ENCODE data around the gene RSU1. TPM values are rescaled to one million over a fixed set of nuclear protein-coding genes. Genes with fewer than 3 reads are reported as not detected.

Gene RSU1
- polyA plus RNA-seq, 3 donors: 45.7 to 111 (median 100) TPM

- Mint-ChIP-seq H3K27me3 (ENCODE audit: low read depth in 3 of 3) (peaks cover 6 to 11% (median 8%) of the 10 kb centered on the region in 3 donors), H3K9me3 (peaks cover 0 to 8% (median 6%) of the 10 kb centered on the region in 7 donors), H3K27ac (peak overlapping the region in 1 of 7 donors; percentile 75), H3K4me3 (peak overlapping the region in 1 of 2 donors; percentile 13), H3K36me3 (no peaks in the 10 kb centered on the region), H3K4me1 (peaks cover 5% of the 10 kb centered on the region)
- no peak overlapping the region for H2AFZ ChIP-seq (ENCODE audit: insufficient read depth, low read depth, low read length, poor library complexity, severe bottlenecking)
- no peaks in the 10 kb centered on the region for H4K20me1 ChIP-seq (ENCODE audit: insufficient read depth, low read length)
- H3K27ac ChIP-seq (ENCODE audit: low read depth in 1 of 2, low read length in 2 of 2): no peak overlapping the region
- H3K4me1 ChIP-seq (ENCODE audit: control insufficient read depth in 1 of 2, insufficient read depth in 2 of 2, low read length in 2 of 2): no peaks in the 10 kb centered on the region
- WGBS (ENCODE audit: insufficient coverage): 4% methylated on average over 3 of the region's 7 CpGs
- H3K36me3 ChIP-seq (replicated peaks in 1 of 2; ENCODE audit: control insufficient read depth in 1 of 2, insufficient read depth in 2 of 2, low read length in 2 of 2): no peaks in the 10 kb centered on the region
- H3K9ac ChIP-seq (ENCODE audit: insufficient read depth, low read length, poor library complexity, severe bottlenecking): no peak overlapping the region
- no peak for DNase-seq
- peaks cover 0 to 3% of the 10 kb centered on the region in 2 donors for H3K9me3 ChIP-seq (replicated peaks in 1 of 2; ENCODE audit: control insufficient read depth in 1 of 2, insufficient read depth in 1 of 2, low read length in 2 of 2)
- no peak overlapping the region for H3K4me3 ChIP-seq (replicated peaks in 1 of 3; ENCODE audit: low read depth in 2 of 3, low read length in 3 of 3)
- peaks cover 0 to 5% of the 10 kb centered on the region in 2 donors for H3K27me3 ChIP-seq (ENCODE audit: control insufficient read depth in 2 of 2, insufficient read depth in 2 of 2, low read length in 2 of 2)
- intact Hi-C loops (cut with micrococcal nuclease): no loop called here
- H3K79me2 ChIP-seq (ENCODE audit: insufficient read depth, low read length): no peaks in the 10 kb centered on the region
- no peak overlapping the region for H3K4me2 ChIP-seq (replicated peaks; ENCODE audit: extremely low read depth, low read length, poor library complexity, severe bottlenecking)
- no peak for TF ChIP-seq CTCF (IDR thresholded peaks at IDR 0.05)
These were observed 48.5 kb upstream of the RSU1 start for GRCh38 chr10:16865766-16866165.

GRCh38 chr10:16863766-16864165 is 46.5 kb upstream of the RSU1 start:
- intact Hi-C loops (cut with micrococcal nuclease): no loop called here
- Mint-ChIP-seq H3K4me3 (no peak overlapping the region), H3K9me3 (peaks cover 0 to 8% (median 5%) of the 10 kb centered on the region in 7 donors), H3K36me3 (no peaks in the 10 kb centered on the region), H3K27me3 (ENCODE audit: low read depth in 3 of 3) (peaks cover 6 to 11% (median 8%) of the 10 kb centered on the region in 3 donors), H3K4me1 (peaks cover 5% of the 10 kb centered on the region), H3K27ac (no peak overlapping the region)
- Histone ChIP-seq H2AFZ (ENCODE audit: insufficient read depth, low read depth, low read length, poor library complexity, severe bottlenecking) (no peak overlapping the region), H3K4me1 (ENCODE audit: control insufficient read depth in 1 of 2, insufficient read depth in 2 of 2, low read length in 2 of 2) (no peaks in the 10 kb centered on the region), H3K9me3 (replicated peaks in 1 of 2; ENCODE audit: control insufficient read depth in 1 of 2, insufficient read depth in 1 of 2, low read length in 2 of 2) (peaks cover 0 to 3% of the 10 kb centered on the region in 2 donors), H3K79me2 (ENCODE audit: insufficient read depth, low read length) (no peaks in the 10 kb centered on the region), H4K20me1 (ENCODE audit: insufficient read depth, low read length) (no peaks in the 10 kb centered on the region), H3K36me3 (replicated peaks in 1 of 2; ENCODE audit: control insufficient read depth in 1 of 2, insufficient read depth in 2 of 2, low read length in 2 of 2) (no peaks in the 10 kb centered on the region), H3K27me3 (ENCODE audit: control insufficient read depth in 2 of 2, insufficient read depth in 2 of 2, low read length in 2 of 2) (peaks cover 0 to 5% of the 10 kb centered on the region in 2 donors), H3K27ac (ENCODE audit: low read depth in 1 of 2, low read length in 2 of 2) (no peak overlapping the region), H3K4me3 (replicated peaks in 1 of 3; ENCODE audit: low read depth in 2 of 3, low read length in 3 of 3) (no peak overlapping the region), H3K9ac (ENCODE audit: insufficient read depth, low read length, poor library complexity, severe bottlenecking) (no peak overlapping the region), H3K4me2 (replicated peaks; ENCODE audit: extremely low read depth, low read length, poor library complexity, severe bottlenecking) (no peak overlapping the region)
- whole genome bisulfite sequencing (ENCODE audit: insufficient coverage): no CpG with 5 or more reads among the region's 2 CpGs
- no peak for DNase-seq
- TF ChIP-seq CTCF (IDR thresholded peaks at IDR 0.05): no peak
